Stimulated activated CD8-positive, alpha-beta memory T cell treated with anti-CD3 and anti-CD28 coated beads, Interleukin-12 subunit alpha, Interleukin-12 subunit beta, amount 100 ng/mL, for 24 hours (primary cell): Measurements from ENCODE around the gene FEM1C.

Experiments
- DNase-seq: peaks from one replicate; pipeline ENCODE4 v3.0.0-alpha.2; 2020; ENCODE audit errors: extremely low read depth

Gene FEM1C

DNA sequence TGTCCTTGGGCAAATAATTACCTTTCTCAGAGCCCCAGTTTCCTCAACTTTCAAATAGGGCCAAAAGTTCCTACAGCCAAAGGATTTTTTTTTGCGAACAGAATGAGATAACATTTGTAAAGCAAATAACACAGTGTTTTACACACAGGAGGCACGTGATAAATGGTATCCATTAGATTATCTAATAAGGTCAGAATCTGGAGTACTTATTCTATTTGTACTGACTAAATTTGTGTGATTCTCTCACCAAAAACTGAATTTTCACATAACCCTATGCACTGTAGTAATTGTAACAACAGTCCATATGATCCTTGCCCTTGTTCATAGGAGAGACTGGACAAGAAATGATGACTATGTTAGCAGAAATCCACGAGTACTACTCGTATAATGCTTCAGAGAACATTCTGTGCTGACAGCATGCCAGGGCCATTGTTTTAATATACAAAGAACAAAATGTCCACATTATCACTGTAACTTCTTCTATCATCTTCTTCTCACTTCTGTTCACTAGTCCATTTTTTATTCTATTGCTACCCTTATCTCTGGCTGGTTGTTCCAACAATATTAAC lies 13.9 kb upstream of the FEM1C start:
- DNase-seq, result no peak

DNA sequence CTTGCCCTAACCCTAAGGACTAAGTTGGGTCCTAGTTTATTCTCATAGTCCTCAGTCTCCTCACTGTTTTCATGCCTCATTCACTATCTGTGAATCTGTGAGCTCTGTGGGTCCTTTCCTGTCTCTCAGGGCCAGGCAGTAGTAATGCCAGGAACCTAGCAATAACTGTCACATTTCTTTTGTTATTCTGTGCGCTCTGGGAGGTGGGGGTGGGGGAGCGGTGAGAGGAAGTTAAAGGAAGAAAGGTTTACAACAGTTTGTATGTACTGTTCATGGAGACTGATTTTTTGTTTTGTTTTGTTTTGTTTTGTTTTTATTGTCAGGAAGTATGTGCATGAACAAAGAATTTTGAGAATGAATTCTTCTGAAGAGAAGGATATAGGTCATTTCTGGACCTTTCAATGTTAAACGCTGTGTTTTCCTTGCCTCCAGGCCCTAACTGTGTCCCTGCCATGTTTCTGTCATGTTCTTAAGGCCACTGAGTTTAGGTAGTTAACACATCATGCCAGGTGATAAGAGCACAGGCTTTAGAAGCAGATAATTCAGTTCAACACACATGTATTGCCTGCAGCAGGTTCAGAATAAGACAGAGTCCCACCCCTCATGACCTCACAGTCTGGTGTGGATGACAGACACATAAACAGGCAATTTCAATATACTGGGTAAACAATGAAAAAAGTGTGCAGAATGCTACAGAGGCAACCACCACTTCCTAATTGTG lies 13.3 kb upstream of the FEM1C start:
- no peak for DNase-seq

DNA sequence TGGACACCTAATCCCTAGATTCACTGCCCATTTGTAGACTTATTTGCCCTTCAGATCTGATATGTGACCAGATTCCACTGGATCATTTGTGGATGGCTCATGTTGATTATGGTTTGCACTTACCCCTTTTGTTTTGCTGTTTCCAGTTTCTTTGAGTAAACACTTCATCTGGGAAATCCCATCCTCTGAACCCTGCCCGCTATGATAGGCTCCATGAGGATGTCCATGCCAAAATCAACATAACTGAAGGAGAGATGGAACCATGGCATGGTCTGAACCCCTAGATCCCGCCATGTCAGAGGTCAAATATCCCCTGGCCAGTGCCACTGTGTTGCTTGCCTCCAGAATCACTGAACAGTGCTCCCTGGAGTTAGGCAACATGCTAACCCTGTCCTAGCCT lies 11.7 kb upstream of the FEM1C start:
- DNase-seq, result no peak

- DNase-seq, result no peak
Measured at GRCh38 chr5:115555084-115555633, 10.6 kb upstream of the FEM1C start.

- DNase-seq, result no peak
Measured at GRCh38 chr5:115553082-115553481, 8.5 kb upstream of the FEM1C start.

GRCh38 chr5:115551415-115551814 lies 6.8 kb upstream of the FEM1C start:
- DNase-seq, result no peak

DNA sequence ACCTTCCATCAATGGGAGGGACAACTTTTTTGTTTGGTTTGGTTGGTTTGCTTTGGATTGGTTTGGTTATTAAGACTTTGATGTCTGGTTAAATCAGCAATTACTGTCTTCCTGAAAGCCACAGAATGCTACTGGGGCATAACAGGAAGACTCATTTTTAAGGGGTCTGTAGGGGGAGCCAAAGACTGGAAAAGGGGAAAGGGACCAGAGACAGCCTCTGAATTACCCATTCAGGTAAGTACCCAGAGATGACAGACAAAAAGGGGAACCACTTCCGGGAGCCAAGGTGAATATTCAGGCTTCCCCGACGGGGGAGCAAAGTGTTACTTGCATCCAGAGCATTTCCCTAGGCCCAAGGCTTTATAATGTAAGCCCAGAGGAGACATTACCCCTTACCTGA lies 4.6 kb upstream of the FEM1C start:
- DNase-seq, result no peak

GRCh38 chr5:115548683-115549082 lies 4.1 kb upstream of the FEM1C start:
- DNase-seq, result no peak

GRCh38 chr5:115545351-115545882 lies 842 bp upstream of the FEM1C start:
- DNase-seq, result no peak

GRCh38 chr5:115544043-115544435 lies 536 bp downstream of the FEM1C start:
- DNase-seq, result peak; percentile 11

GRCh38 chr5:115543365-115544042 lies 1.1 kb downstream of the FEM1C start:
- DNase-seq, result no peak

- no peak for DNase-seq
Measured at GRCh38 chr5:115542651-115543364, 1.8 kb downstream of the FEM1C start.

DNA sequence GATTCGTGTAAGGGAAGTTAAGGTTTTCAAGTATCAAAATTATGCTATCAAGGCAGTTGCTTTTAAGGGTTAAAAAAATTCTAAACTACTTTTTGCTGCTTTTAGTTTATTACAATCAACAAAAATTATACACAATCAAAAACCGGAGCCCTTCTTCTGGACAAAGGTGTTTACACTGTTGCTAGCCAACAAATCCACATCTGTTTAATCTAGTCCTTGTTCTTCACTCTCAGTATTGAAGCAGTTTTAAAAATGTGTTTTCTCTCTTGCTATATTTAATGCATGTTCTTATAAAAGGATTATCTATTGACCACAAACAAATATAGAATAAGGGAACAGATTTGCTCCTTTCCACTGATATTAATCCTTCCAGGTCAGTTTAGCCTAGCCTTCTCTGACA lies 2.5 kb downstream of the FEM1C start:
- DNase-seq, result no peak

- no peak for DNase-seq
Measured at GRCh38 chr5:115541611-115542010, 3.0 kb downstream of the FEM1C start.

DNA sequence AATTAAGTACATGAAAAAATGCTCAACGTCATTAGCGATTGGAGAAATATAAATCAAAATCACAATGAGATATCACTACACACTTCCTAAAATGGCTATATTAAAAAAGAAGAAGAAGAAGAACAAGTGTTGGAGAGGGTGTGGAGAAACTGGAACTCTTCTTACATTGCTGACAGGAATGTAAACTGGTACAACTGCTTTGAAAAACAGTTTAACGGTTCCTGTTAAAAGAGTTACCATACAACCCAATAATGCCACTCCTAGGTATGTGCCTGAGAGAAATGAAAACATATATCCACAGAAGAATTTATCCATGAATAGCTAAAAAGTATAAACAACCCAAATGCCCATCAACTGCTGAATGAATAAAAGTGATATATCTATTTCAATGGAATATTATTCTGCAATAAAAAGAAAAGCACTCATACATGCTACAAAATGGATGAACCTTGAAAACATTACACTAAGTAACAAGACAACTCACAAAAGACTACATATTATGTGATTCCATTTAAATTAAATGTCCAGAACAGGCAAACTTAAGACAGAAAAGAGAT lies 9.0 kb downstream of the FEM1C start:
- no peak for DNase-seq

GRCh38 chr5:115532517-115532916 lies 12.1 kb downstream of the FEM1C start:
- DNase-seq, result no peak

- no peak for DNase-seq
Measured at GRCh38 chr5:115531787-115532367, 12.7 kb downstream of the FEM1C start.

DNA sequence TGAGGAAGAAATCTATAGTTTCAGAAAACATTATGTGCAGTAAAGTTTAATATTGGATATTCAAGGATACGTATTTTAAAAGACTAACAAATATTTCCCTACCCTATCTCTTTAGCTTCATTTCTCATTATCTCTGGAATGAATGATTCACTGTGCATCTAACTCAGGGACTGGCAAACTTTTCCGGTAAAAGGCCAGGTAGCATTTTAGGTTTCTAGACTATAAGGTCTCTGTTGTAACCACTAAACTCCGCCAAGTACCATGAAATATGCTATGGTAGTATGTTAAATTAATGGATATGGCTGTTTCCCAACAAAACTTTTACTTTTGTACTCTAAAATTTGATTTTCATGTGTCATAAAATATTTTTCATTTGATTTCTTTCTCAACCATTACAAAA lies 13.2 kb downstream of the FEM1C start:
- no peak for DNase-seq

GRCh38 chr5:115530426-115530825 lies 14.1 kb downstream of the FEM1C start:
- DNase-seq, result no peak

DNA sequence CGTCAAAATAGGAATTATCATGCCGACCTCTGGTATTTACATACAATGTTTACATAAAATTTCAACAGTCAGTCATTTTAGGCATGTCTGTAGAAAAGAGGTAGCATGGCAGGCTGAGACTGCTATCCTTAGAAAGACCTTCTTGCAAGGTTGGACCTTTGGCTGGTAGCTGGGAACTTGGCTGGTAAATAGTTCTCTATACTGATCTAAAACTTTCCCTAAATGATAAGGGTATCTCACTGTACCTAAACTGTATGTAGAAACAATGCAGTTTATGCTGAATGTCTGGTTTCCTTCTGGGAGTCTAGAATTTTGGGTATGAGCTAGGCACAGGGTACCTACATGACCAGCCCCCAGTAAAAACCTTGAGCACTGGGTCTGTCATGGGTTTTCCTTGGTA lies 18.0 kb downstream of the FEM1C start:
- DNase-seq, result no peak

GRCh38 chr5:115524199-115524847 lies 20.3 kb downstream of the FEM1C start:
- DNase-seq, result no peak
